Measurements from ENCODE around the gene GPC5. TPM values are rescaled to one million over a fixed set of nuclear protein-coding genes. Genes with fewer than 3 reads are reported as not detected.

Gene GPC5
- total and polyA plus RNA-seq, 9 of the 15 experiments (the other 6 are each of a cell fraction or from before 2014, with no cell fraction given) = 0.18 to 0.27 TPM; not detected in 7

DNA sequence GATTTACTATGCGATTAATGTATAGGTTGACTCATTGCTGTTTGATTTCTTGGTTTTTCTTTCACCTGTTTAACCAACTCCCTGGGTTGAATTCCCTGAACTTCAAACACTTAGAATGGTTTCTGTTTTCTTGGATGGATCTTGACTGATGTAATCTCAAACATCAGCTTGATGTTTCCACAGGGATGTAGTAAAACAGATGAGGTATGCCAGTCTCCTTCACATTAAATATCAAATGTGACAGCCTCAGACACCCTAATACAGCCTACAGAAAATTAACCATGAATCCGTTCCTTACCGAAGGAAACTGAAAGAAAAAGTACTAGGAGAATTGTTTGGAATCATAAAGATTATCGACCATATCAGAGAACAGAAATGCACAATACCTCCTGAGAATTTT lies 631.2 kb downstream of the GPC5 start (continued):
- TF ChIP-seq, protein P1, sequence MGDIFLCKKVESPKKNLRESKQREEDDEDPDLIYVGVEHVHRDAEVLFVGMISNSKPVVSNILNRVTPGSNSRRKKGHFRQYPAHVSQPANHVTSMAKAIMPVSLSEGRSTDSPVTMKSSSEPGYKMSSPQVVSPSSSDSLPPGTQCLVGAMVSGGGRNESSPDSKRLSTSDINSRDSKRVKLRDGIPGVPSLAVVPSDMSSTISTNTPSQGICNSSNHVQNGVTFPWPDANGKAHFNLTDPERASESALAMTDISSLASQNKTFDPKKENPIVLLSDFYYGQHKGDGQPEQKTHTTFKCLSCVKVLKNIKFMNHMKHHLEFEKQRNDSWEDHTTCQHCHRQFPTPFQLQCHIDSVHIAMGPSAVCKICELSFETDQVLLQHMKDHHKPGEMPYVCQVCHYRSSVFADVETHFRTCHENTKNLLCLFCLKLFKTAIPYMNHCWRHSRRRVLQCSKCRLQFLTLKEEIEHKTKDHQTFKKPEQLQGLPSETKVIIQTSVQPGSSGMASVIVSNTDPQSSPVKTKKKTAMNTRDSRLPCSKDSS (IDR thresholded peaks at IDR 0.05; ENCODE audit: low read depth, partially characterized antibody) = no peak
- TF ChIP-seq MTA1 (IDR thresholded peaks at IDR 0.05; ENCODE audit: borderline replicate concordance) (no peak), HOXB6 (CRISPR knock-in tag; IDR thresholded peaks at IDR 0.05; ENCODE audit: borderline replicate concordance) (no peak), ZNF436 (CRISPR knock-in tag; IDR thresholded peaks at IDR 0.05) (no peak), ZNF431 (CRISPR knock-in tag; IDR thresholded peaks at IDR 0.05) (no peak)
- TF ChIP-seq, protein P2, sequence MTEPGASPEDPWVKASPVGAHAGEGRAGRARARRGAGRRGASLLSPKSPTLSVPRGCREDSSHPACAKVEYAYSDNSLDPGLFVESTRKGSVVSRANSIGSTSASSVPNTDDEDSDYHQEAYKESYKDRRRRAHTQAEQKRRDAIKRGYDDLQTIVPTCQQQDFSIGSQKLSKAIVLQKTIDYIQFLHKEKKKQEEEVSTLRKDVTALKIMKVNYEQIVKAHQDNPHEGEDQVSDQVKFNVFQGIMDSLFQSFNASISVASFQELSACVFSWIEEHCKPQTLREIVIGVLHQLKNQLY (CRISPR knock-in tag; conservative IDR thresholded peaks at IDR 0.05) = no peak
- TF ChIP-seq, protein P3, sequence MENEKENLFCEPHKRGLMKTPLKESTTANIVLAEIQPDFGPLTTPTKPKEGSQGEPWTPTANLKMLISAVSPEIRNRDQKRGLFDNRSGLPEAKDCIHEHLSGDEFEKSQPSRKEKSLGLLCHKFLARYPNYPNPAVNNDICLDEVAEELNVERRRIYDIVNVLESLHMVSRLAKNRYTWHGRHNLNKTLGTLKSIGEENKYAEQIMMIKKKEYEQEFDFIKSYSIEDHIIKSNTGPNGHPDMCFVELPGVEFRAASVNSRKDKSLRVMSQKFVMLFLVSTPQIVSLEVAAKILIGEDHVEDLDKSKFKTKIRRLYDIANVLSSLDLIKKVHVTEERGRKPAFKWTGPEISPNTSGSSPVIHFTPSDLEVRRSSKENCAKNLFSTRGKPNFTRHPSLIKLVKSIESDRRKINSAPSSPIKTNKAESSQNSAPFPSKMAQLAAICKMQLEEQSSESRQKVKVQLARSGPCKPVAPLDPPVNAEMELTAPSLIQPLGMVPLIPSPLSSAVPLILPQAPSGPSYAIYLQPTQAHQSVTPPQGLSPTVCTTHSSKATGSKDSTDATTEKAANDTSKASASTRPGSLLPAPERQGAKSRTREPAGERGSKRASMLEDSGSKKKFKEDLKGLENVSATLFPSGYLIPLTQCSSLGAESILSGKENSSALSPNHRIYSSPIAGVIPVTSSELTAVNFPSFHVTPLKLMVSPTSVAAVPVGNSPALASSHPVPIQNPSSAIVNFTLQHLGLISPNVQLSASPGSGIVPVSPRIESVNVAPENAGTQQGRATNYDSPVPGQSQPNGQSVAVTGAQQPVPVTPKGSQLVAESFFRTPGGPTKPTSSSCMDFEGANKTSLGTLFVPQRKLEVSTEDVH (IDR thresholded peaks at IDR 0.05; ENCODE audit: low read depth, partially characterized antibody) = no peak
